HCT116 (cell line): ENCODE data around the gene PCDHGA3. TPM values are rescaled to one million over a fixed set of nuclear protein-coding genes. Genes with fewer than 3 reads are reported as not detected.

Source experiments
- ATAC-seq: fragments of 200-7000 bp; cut with Tn5 transposase; 2 replicates; pipeline ENCODE4 v1.9.1; 2020; ENCODE audit warnings: mild to moderate bottlenecking, moderate library complexity
- BruUV-seq: library from RNA; stranded (reverse); fragments of 400-500 nt; replicated peaks from 2 replicates; lab custom pipeline; 2021; lab: Mats Ljungman, UMichigan
- CTCF ChIA-PET: fragments of 300-600 bp; sonication (Branson Sonifier 250); formaldehyde crosslinking; loops from one replicate; lab custom pipeline; 2021; ENCODE audit warnings: antibody characterized with exemption; lab: Charles Lee
- POLR2A ChIA-PET: fragments of 300-600, 350-600 bp; sonication (Branson Sonifier 250); formaldehyde crosslinking; loops from one replicate; lab custom pipeline; 2021; ENCODE audit warnings: antibody characterized with exemption; lab: Charles Lee
- RAD21 ChIA-PET, 2 experiments: fragments of 300-600 bp; sonication (Branson Sonifier 250); formaldehyde crosslinking; loops; one replicate each; lab custom pipeline; 2023; ENCODE audit warnings: low total read pairs in 2 of 2; ENCODE audit not compliant: uncharacterized antibody in 2 of 2, unreplicated experiment in 2 of 2, low non-redundant PET in 1 of 2; lab: Charles Lee
- DNase-seq: peaks from one replicate; pipeline ENCODE4 v3.0.0-alpha.2; 2010; ENCODE audit warnings: low read depth, low spot score
- H2AFZ ChIP-seq: fragments of 200-600 bp; shearing (Covaris generic), sonication (generic); 2 replicates; pipeline ENCODE4 v1.6.1; 2017; ENCODE audit warnings: low read depth, mixed run types, mixed read lengths, antibody characterized with exemption, low read length; ENCODE audit not compliant: poor library complexity, severe bottlenecking
- H3K27ac ChIP-seq: 2 replicates; pipeline ENCODE4 v1.5.1; 2012; ENCODE audit warnings: low read depth, low read length
- H3K27me3 ChIP-seq: fragments of 200-600 bp; sonication (generic); 2 replicates; pipeline ENCODE4 v1.6.1; 2016; ENCODE audit warnings: mixed run types, low read length, mixed read lengths; ENCODE audit not compliant: insufficient read depth
- H3K36me3 ChIP-seq, 2 experiments: fragments of 200-500 bp in 1 of 2; fragments of 200-600 bp in 1 of 2; sonication (Bioruptor generic) in 1 of 2; sonication (generic) in 1 of 2; 2 replicates each; pipeline versions ENCODE4 v1.5.1 to v1.6.1; 2014 to 2016; ENCODE audit warnings: low read length in 2 of 2, inconsistent platforms in 1 of 2, mixed read lengths in 1 of 2, mixed run types in 1 of 2; ENCODE audit not compliant: insufficient read depth in 2 of 2, control insufficient read depth in 1 of 2
- H3K4me1 ChIP-seq, 2 experiments: fragments of 200-600 bp in 1 of 2; sonication (generic) in 1 of 2; 2 replicates each; pipeline versions ENCODE4 v1.5.1 to v1.6.1; 2012 to 2017; ENCODE audit warnings: low read length in 2 of 2, inconsistent platforms in 1 of 2, mild to moderate bottlenecking in 1 of 2, mixed read lengths in 1 of 2, mixed run types in 1 of 2, moderate library complexity in 1 of 2; ENCODE audit not compliant: insufficient read depth in 2 of 2, control insufficient read depth in 1 of 2
- H3K4me2 ChIP-seq: fragments of 200-600 bp; sonication (generic); 2 replicates; pipeline ENCODE4 v1.6.1; 2017; ENCODE audit warnings: mixed run types, low read length, mixed read lengths
- H3K4me3 ChIP-seq, 2 experiments: fragments of 200-600 bp in 1 of 2; sonication (generic) in 1 of 2; replicated peaks in 1 of 2; 2 replicates each; pipeline ENCODE4 v1.5.1; 2011 to 2016; ENCODE audit warnings: low read length in 2 of 2, control low read depth in 1 of 2, low read depth in 1 of 2, mild to moderate bottlenecking in 1 of 2, mixed read lengths in 1 of 2, mixed run types in 1 of 2
- H3K79me2 ChIP-seq: fragments of 200-600 bp; sonication (generic); 2 replicates; pipeline ENCODE4 v1.6.1; 2017; ENCODE audit warnings: mild to moderate bottlenecking, mixed run types, low read length, moderate library complexity, mixed read lengths; ENCODE audit not compliant: insufficient read depth
- H3K9ac ChIP-seq: fragments of 200-600 bp; sonication (generic); 2 replicates; pipeline ENCODE4 v1.6.1; 2016; ENCODE audit warnings: low read length, mixed read lengths
- H3K9me2 ChIP-seq: fragments of 200-600 bp; sonication (generic), shearing (Covaris generic); 2 replicates; pipeline ENCODE4 v1.6.1; 2017; ENCODE audit warnings: mixed run types, mild to moderate bottlenecking, moderate library complexity; ENCODE audit not compliant: insufficient read depth
- H3K9me3 ChIP-seq, 2 experiments: fragments of 200-500 bp in 1 of 2; fragments of 200-600 bp in 1 of 2; sonication (Bioruptor generic) in 1 of 2; sonication (generic) in 1 of 2; 2 replicates each; pipeline ENCODE4 v1.6.1; 2014 to 2017; ENCODE audit warnings: low read length in 2 of 2, mixed read lengths in 2 of 2, inconsistent platforms in 1 of 2, low read depth in 1 of 2, mild to moderate bottlenecking in 1 of 2, mixed run types in 1 of 2, moderate library complexity in 1 of 2; ENCODE audit not compliant: control insufficient read depth in 1 of 2, insufficient read depth in 1 of 2
- H4K20me1 ChIP-seq: fragments of 200-600 bp; sonication (generic), shearing (Covaris generic); 2 replicates; pipeline ENCODE4 v1.6.1; 2017; ENCODE audit warnings: mixed run types, mild to moderate bottlenecking, moderate library complexity; ENCODE audit not compliant: insufficient read depth
- ATF3 ChIP-seq: IDR thresholded peaks from 2 replicates; pipeline ENCODE4 v1.6.1; 2012
- CBX3 ChIP-seq: IDR thresholded peaks from 2 replicates; pipeline ENCODE4 v1.6.1; 2012; ENCODE audit warnings: low read depth
- CTCF ChIP-seq, 3 experiments: fragments of 200-600 bp in 1 of 3; sonication (generic) in 1 of 3; IDR thresholded peaks in 2 of 3; conservative IDR thresholded peaks in 1 of 3; 2 replicates each; pipeline ENCODE4 v1.5.1; 2012 to 2017; ENCODE audit warnings: low read depth in 2 of 3, low read length in 2 of 3, antibody characterized with exemption in 1 of 3, borderline replicate concordance in 1 of 3, control low read depth in 1 of 3, mild to moderate bottlenecking in 1 of 3, mixed read lengths in 1 of 3, mixed run types in 1 of 3, moderate library complexity in 1 of 3; ENCODE audit not compliant: insufficient read depth in 1 of 3
- EGR1 ChIP-seq: IDR thresholded peaks from 2 replicates; pipeline ENCODE4 v1.6.1; 2012; ENCODE audit warnings: low read depth
- ELF1 ChIP-seq: IDR thresholded peaks from 2 replicates; pipeline ENCODE4 v1.6.1; 2012; ENCODE audit warnings: low read depth, borderline replicate concordance
- EZH2 ChIP-seq: fragments of 200-600 bp; sonication (generic); IDR thresholded peaks from 2 replicates; pipeline ENCODE4 v1.6.1; 2017; ENCODE audit warnings: antibody characterized with exemption, mixed run types
- EZH2phosphoT487 ChIP-seq: fragments of 200-600 bp; IDR thresholded peaks from 2 replicates; pipeline ENCODE4 v1.6.1; 2018; ENCODE audit warnings: antibody characterized with exemption, borderline replicate concordance
- JUND ChIP-seq: IDR thresholded peaks from 2 replicates; pipeline ENCODE4 v1.6.1; 2012
- MAX ChIP-seq: IDR thresholded peaks from 2 replicates; pipeline ENCODE4 v1.6.1; 2012
- POLR2A ChIP-seq: IDR thresholded peaks from 2 replicates; pipeline ENCODE4 v1.7.0; 2011; ENCODE audit warnings: borderline replicate concordance; ENCODE audit not compliant: insufficient read depth, insufficient read length; ENCODE audit errors: extremely low read depth
- POLR2AphosphoS5 ChIP-seq: IDR thresholded peaks from 2 replicates; pipeline ENCODE4 v1.6.1; 2011; ENCODE audit warnings: mild to moderate bottlenecking, low read depth, low read length, moderate library complexity
- RAD21 ChIP-seq: IDR thresholded peaks from 2 replicates; pipeline ENCODE4 v1.6.1; 2012; ENCODE audit warnings: low read depth, mild to moderate bottlenecking
- REST ChIP-seq: IDR thresholded peaks from 2 replicates; pipeline ENCODE4 v1.6.1; 2012; ENCODE audit warnings: low read depth
- SP1 ChIP-seq: IDR thresholded peaks from 2 replicates; pipeline ENCODE4 v1.6.1; 2012; ENCODE audit warnings: low read depth
- TCF7L2 ChIP-seq: IDR thresholded peaks from 2 replicates; pipeline ENCODE4 v1.7.0; 2011; ENCODE audit warnings: borderline replicate concordance, inconsistent platforms; ENCODE audit not compliant: insufficient read depth, insufficient read length; ENCODE audit errors: extremely low read depth
- ZBTB33 ChIP-seq: IDR thresholded peaks from 2 replicates; pipeline ENCODE4 v1.6.1; 2011; ENCODE audit warnings: mild to moderate bottlenecking, low read length, moderate library complexity; ENCODE audit not compliant: insufficient replicate concordance; ENCODE audit errors: extremely low read depth
- ZFX ChIP-seq: fragments of 450-650 bp; IDR thresholded peaks from 2 replicates; pipeline ENCODE4 v1.6.1; 2017
- ZNF274 ChIP-seq: fragments of 200-500 bp; sonication (Bioruptor generic); IDR thresholded peaks from 2 replicates; pipeline ENCODE4 v1.6.1; 2014; ENCODE audit warnings: mild to moderate bottlenecking, low read depth, low read length, inconsistent platforms
- intact Hi-C: fragments of 100-400 bp; cut with micrococcal nuclease; formaldehyde crosslinking; loops from 2 replicates; pipeline ENCODE4 v1.10.0; 2022
- total RNA-seq: library from RNA; stranded (reverse); gene quantifications from one replicate; pipeline ENCODE4 v1.2.1, GENCODE V29; 2021; ENCODE audit not compliant: unreplicated experiment

PCDHGA3 gene
- total RNA-seq, 1 experiment from 2014 or later, result not detected

GRCh38 chr5:141328231-141328630 lies 15.4 kb upstream of the PCDHGA3 start:
- no peak overlapping the region for H3K4me3 ChIP-seq
- H3K9ac ChIP-seq, result no peak overlapping the region
- ChIA-PET CTCF (interaction anchor here (1.7 kb wide), 1 partner anchor 8 kb away, joined by 6 read pairs; the partner anchor contains the start of gene TAF7), POLR2A (no interaction called here), RAD21 (no interaction called here)
- H3K9me3 ChIP-seq, result no peaks in the 10 kb centered on the region
- H3K4me1 ChIP-seq, result no peaks in the 10 kb centered on the region
- no peak for ATAC-seq
- H3K27me3 ChIP-seq, result no peaks in the 10 kb centered on the region
- H3K36me3 ChIP-seq, result no peaks in the 10 kb centered on the region
- H4K20me1 ChIP-seq, result no peaks in the 10 kb centered on the region
- intact Hi-C loops, result no loop called here
- TF ChIP-seq ATF3, result no peak
- no peak for TF ChIP-seq POLR2AphosphoS5
- TF ChIP-seq RAD21, result no peak
- no peak for TF ChIP-seq REST
- TF ChIP-seq EZH2phosphoT487, result no peak
- TF ChIP-seq JUND, result no peak
- no peak for TF ChIP-seq EGR1
- no peak for TF ChIP-seq ZNF274
- no peak for TF ChIP-seq CBX3
- TF ChIP-seq MAX, result no peak
- TF ChIP-seq ZFX, result no peak
- no peak for TF ChIP-seq POLR2A
- no peak for TF ChIP-seq EZH2
- TF ChIP-seq CTCF (IDR thresholded peaks at IDR 0.05 in 2 of 3, conservative IDR thresholded peaks at IDR 0.05 in 1 of 3; ENCODE audit: borderline replicate concordance in 1 of 3, insufficient read depth in 1 of 3, low read depth in 2 of 3, low read length in 2 of 3), result no peak
- TF ChIP-seq ELF1, result no peak
- TF ChIP-seq ZBTB33, result no peak
- no peak for TF ChIP-seq TCF7L2
- no peak for TF ChIP-seq SP1
- H3K4me2 ChIP-seq, result no peak overlapping the region
- no peak overlapping the region for H2AFZ ChIP-seq
- no peak overlapping the region for H3K27ac ChIP-seq
- no peaks in the 10 kb centered on the region for H3K9me2 ChIP-seq
- no peaks in the 10 kb centered on the region for H3K79me2 ChIP-seq
- no TSS peak for BruUV-seq
- no peak for DNase-seq
